HepG2 (cell line): ENCODE data around the gene SPSB2. TPM values are rescaled to one million over a fixed set of nuclear protein-coding genes. Genes with fewer than 3 reads are reported as not detected.

Experiments used
- CCDC6 ChIP-seq: sonication (generic); formaldehyde crosslinking; IDR thresholded peaks from 2 replicates; pipeline ENCODE4 v1.8.1; 2022; ENCODE audit warnings: mild to moderate bottlenecking, missing genetic modification reagents, moderate library complexity
- ELF1 ChIP-seq: sonication (generic); formaldehyde crosslinking; IDR thresholded peaks from 2 replicates; pipeline ENCODE4 v1.4.0; 2020; ENCODE audit warnings: missing genetic modification reagents
- EP300 ChIP-seq, 3 experiments: sonication (generic) in 1 of 3; formaldehyde crosslinking in 1 of 3; IDR thresholded peaks; 2 replicates each; pipeline versions ENCODE4 v1.5.1 to v1.6.1; 2011 to 2020; ENCODE audit warnings: low read depth in 2 of 3, low read length in 2 of 3, borderline replicate concordance in 1 of 3, improper control_type of control experiment in 1 of 3, mild to moderate bottlenecking in 1 of 3, missing genetic modification reagents in 1 of 3, moderate library complexity in 1 of 3
- IKZF1 ChIP-seq: fragments of 450-650 bp; IDR thresholded peaks from 2 replicates; pipeline ENCODE4 v1.7.1; 2016
- MXD4 ChIP-seq: IDR thresholded peaks from 2 replicates; pipeline ENCODE4 v1.6.1; 2016; ENCODE audit warnings: mild to moderate bottlenecking, missing biosample characterization, missing genetic modification reagents
- NR1H2 ChIP-seq: sonication (generic); formaldehyde crosslinking; IDR thresholded peaks from 2 replicates; pipeline ENCODE4 v1.8.1; 2022; ENCODE audit warnings: low read depth, missing genetic modification reagents, borderline replicate concordance
- NRL ChIP-seq: sonication (generic); formaldehyde crosslinking; IDR thresholded peaks from 2 replicates; pipeline ENCODE4 v1.5.0; 2020; ENCODE audit warnings: missing genetic modification reagents, mild to moderate bottlenecking, moderate library complexity, borderline replicate concordance
- RFXAP ChIP-seq: sonication (generic); formaldehyde crosslinking; IDR thresholded peaks from 2 replicates; pipeline ENCODE4 v1.4.0; 2020; ENCODE audit warnings: missing genetic modification reagents, borderline replicate concordance
- ZNF230 ChIP-seq: sonication (generic); formaldehyde crosslinking; IDR thresholded peaks from 2 replicates; pipeline ENCODE4 v1.4.0; 2020; ENCODE audit warnings: mild to moderate bottlenecking, missing genetic modification reagents
- ZNF235 ChIP-seq: sonication (generic); formaldehyde crosslinking; IDR thresholded peaks from 2 replicates; pipeline ENCODE4 v1.8.1; 2023; ENCODE audit warnings: mild to moderate bottlenecking, missing genetic modification reagents, borderline replicate concordance
- ZNF264 ChIP-seq: sonication (generic); formaldehyde crosslinking; IDR thresholded peaks from 2 replicates; pipeline ENCODE4 v1.4.0; 2020; ENCODE audit warnings: missing genetic modification reagents
- ZNF441 ChIP-seq: sonication (generic); formaldehyde crosslinking; IDR thresholded peaks from 2 replicates; pipeline ENCODE4 v1.7.0; 2021; ENCODE audit warnings: missing genetic modification reagents, borderline replicate concordance
- ZNF484 ChIP-seq: sonication (generic); formaldehyde crosslinking; IDR thresholded peaks from 2 replicates; pipeline ENCODE4 v1.5.1; 2020; ENCODE audit warnings: mild to moderate bottlenecking, low read depth, missing genetic modification reagents, borderline replicate concordance
- ZSCAN20 ChIP-seq: sonication (generic); formaldehyde crosslinking; IDR thresholded peaks from 2 replicates; pipeline ENCODE4 v1.4.0; 2020; ENCODE audit warnings: missing genetic modification reagents, mild to moderate bottlenecking, borderline replicate concordance
- polyA plus RNA-seq, 8 experiments: library from polyadenylated mRNA; depleted of rRNA in 3 of 8; stranded (reverse) in 7 of 8; unstranded in 1 of 8; fragments of >200 nt; fragmentation: Illumina TruSeq in 4 of 8; extraction: Trizol in 4 of 8; gene quantifications; 2 replicates each; pipeline versions ENCODE4 v1.2.1 to v1.2.3, GENCODE V29; 2011 to 2016; ENCODE audit warnings: low read depth in 4 of 8, missing spikeins in 1 of 8, mixed read lengths in 1 of 8; ENCODE audit not compliant: insufficient read depth in 1 of 8
- total RNA-seq, 5 experiments: library from RNA; depleted of rRNA; stranded (reverse); fragments of >200 nt; fragmentation: Illumina TruSeq; extraction: Trizol; gene quantifications; 2 replicates each; pipeline ENCODE4 v1.2.3, GENCODE V29; 2016; ENCODE audit warnings: low read depth in 1 of 5
- TF ChIP-seq, protein P1 (sequence below): sonication (generic); formaldehyde crosslinking; IDR thresholded peaks from 2 replicates; pipeline ENCODE4 v1.4.0; 2020; ENCODE audit warnings: mild to moderate bottlenecking, missing genetic modification reagents
- TF ChIP-seq, protein P2 (sequence below): sonication (generic); formaldehyde crosslinking; IDR thresholded peaks from 2 replicates; pipeline ENCODE4 v1.4.0; 2020; ENCODE audit warnings: low read depth, mild to moderate bottlenecking, missing genetic modification reagents
- TF ChIP-seq, protein P3 (sequence below): sonication (generic); formaldehyde crosslinking; IDR thresholded peaks from 2 replicates; pipeline ENCODE4 v1.4.0; 2020; ENCODE audit warnings: missing genetic modification reagents

The SPSB2 gene
- total and polyA plus RNA-seq, 2 of the 13 experiments (the other 11 are each of a cell fraction or from before 2014, with no cell fraction given): 2.0 to 6.2 TPM

DNA sequence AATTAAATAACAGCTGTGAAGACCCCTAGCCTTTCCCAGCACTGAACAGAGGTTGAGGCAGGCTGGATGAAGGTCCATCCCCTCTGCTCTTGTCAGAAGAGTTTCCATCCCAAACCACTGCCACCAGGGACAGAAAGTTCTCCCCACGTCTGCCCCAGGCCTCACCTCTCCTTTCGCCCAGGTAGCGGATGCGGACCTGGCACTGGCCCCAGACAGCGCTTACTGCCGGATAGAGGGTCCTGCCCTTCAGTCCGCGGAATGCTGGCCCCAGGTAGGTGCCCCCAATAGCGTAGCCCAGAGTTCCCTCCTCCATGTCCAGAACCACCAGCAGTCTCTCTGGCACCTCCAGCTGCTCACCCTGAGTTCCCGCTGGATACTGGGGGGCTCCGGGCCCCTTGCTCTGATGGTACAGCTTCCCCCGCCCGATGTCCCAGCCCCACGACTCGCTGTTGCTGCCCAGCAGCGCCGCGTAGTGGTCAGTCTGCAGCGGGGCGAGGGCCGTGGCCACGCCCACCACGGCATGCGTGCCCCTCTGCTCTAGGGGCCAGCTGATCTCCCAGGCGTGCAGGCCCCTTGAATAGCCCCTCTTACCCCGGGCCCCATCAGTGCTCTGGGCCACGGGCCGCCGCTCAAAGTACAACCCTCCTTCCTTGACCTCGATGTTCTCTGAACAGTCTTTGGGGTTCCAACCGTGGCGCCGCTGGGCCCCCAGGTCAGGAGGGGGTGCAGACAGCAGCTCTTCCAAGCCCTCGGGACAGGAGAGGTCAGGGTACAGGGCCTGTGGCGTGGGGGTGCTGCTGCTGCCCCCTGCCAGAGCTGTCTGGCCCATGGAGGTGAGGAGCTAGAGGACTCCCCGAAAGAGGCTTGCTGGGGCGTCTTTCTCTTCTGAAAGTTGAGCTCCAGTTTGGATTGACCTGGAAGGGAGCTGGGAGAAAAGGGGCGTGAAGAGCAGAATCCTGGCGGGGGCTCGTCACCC lies 742 bp downstream of the SPSB2 start (continued):
- TF ChIP-seq MXD4 (CRISPR knock-in tag) (peak; percentile 91), IKZF1 (no peak), ZNF264 (CRISPR knock-in tag) (no peak), RFXAP (CRISPR knock-in tag) (peak; percentile 76; the same call in 1 of the 2 replicates), NR1H2 (CRISPR knock-in tag) (no peak; the same call in 1 of the 2 replicates), ZNF230 (CRISPR knock-in tag) (0 out of 2 replicates have a peak, but pooled peaks have one; percentile 45), ZNF441 (no peak), ZNF235 (CRISPR knock-in tag) (0 out of 2 replicates have a peak, but pooled peaks have one; percentile 54), CCDC6 (CRISPR knock-in tag) (peak; percentile 54), EP300 (IDR thresholded peaks at IDR 0.05; ENCODE audit: low read depth in 2 of 2, low read length in 2 of 2) (no peak), EP300 (CRISPR knock-in tag; IDR thresholded peaks at IDR 0.05; ENCODE audit: borderline replicate concordance) (peak; percentile 26; the same call in 1 of the 2 replicates), ZNF484 (CRISPR knock-in tag) (no peak), ELF1 (no peak), ZSCAN20 (CRISPR knock-in tag) (no peak), NRL (peak; percentile 36; the same call in 1 of the 2 replicates)
- TF ChIP-seq, protein P1, sequence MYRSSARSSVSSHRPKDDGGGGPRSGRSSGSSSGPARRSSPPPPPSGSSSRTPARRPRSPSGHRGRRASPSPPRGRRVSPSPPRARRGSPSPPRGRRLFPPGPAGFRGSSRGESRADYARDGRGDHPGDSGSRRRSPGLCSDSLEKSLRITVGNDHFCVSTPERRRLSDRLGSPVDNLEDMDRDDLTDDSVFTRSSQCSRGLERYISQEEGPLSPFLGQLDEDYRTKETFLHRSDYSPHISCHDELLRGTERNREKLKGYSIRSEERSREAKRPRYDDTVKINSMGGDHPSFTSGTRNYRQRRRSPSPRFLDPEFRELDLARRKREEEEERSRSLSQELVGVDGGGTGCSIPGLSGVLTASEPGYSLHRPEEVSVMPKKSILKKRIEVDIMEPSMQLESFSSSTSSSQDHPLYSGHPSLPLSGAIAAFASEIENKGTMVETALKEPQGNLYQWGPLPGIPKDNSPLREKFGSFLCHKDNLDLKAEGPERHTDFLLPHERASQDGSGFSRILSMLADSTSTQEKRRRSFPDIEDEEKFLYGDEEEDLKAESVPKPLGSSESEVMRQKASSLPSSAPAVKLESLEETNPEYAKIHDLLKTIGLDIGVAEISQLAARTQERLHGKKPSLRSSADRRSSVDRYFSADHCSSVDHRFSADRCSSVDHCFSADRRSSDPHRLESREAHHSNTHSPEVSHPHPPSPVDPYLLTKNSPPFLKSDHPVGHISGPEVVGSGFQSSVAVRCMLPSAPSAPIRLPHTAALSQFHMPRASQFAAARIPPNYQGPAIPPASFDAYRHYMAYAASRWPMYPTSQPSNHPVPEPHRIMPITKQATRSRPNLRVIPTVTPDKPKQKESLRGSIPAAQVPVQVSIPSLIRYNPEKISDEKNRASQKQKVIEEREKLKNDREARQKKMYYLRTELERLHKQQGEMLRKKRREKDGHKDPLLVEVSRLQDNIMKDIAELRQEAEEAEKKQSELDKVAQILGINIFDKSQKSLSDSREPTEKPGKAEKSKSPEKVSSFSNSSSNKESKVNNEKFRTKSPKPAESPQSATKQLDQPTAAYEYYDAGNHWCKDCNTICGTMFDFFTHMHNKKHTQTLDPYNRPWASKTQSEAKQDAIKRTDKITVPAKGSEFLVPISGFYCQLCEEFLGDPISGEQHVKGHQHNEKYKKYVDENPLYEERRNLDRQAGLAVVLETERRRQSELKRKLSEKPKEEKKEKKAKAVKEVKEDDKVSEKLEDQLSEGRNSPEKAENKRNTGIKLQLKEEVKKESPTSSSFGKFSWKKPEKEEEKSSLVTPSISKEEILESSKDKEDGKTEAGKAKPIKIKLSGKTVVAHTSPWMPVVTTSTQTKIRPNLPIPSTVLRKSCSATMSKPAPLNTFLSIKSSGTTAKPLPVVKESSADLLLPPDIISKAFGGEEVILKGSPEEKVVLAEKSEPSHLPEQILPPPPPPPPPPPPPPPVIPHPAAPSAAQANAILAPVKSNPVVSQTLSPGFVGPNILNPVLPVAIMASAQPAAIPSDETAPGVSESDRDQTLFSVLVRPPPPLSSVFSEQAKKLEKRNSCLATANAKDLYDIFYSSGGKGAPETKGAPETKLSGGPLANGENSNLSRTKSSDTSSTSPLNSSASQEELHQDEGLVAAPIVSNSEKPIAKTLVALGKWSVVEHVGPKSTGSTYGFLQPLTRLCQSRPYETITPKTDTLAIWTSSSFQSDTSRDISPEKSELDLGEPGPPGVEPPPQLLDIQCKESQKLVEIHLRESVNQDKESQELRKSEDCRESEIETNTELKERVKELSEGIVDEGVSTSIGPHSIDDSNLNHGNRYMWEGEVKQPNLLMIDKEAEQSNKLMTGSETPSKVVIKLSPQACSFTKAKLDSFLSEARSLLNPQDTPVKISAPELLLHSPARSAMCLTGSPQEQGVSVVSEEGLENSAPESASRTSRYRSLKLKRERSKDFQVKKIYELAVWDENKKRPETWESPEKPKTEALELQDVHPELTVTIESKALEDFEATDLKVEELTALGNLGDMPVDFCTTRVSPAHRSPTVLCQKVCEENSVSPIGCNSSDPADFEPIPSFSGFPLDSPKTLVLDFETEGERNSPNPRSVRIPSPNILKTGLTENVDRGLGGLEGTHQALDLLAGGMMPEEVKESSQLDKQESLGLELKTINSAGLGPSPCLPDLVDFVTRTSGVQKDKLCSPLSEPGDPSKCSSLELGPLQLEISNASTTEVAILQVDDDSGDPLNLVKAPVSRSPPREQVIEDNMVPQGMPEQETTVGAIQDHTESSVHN: no peak
- TF ChIP-seq, protein P2, sequence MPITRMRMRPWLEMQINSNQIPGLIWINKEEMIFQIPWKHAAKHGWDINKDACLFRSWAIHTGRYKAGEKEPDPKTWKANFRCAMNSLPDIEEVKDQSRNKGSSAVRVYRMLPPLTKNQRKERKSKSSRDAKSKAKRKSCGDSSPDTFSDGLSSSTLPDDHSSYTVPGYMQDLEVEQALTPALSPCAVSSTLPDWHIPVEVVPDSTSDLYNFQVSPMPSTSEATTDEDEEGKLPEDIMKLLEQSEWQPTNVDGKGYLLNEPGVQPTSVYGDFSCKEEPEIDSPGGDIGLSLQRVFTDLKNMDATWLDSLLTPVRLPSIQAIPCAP: no peak
- TF ChIP-seq, protein P3, sequence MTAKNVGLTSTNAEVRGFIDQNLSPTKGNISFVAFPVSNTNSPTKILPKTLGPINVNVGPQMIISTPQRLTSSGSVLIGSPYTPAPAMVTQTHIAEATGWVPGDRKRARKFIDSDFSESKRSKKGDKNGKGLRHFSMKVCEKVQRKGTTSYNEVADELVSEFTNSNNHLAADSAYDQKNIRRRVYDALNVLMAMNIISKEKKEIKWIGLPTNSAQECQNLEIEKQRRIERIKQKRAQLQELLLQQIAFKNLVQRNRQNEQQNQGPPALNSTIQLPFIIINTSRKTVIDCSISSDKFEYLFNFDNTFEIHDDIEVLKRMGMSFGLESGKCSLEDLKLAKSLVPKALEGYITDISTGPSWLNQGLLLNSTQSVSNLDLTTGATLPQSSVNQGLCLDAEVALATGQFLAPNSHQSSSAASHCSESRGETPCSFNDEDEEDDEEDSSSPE: peak; percentile 39; the same call in 1 of the 2 replicates
